ENCODE data around the gene SUCLG2.

GRCh38 chr3:67522081-67522480, 132.3 kb downstream of the SUCLG2 start:
- TF ChIP-seq POLR2AphosphoS5 (IDR thresholded peaks at IDR 0.05; ENCODE audit: low read depth, low read length) = no peak
- TF ChIP-seq POLR2A (IDR thresholded peaks at IDR 0.05; ENCODE audit: low read depth, low read length) = no peak

Data from GM12892 (cell line).